PC-9 (cell line): ENCODE results near the gene EXTL1.

Experiments used
- EZH2 ChIP-seq: fragments of 200-600 bp; sonication (generic); IDR thresholded peaks from 2 replicates; pipeline ENCODE4 v1.8.0; 2017; ENCODE audit warnings: antibody characterized with exemption, low read depth
- TF ChIP-seq, protein P1 (sequence below): fragments of 200-600 bp; sonication (generic); conservative IDR thresholded peaks from 2 replicates; pipeline ENCODE4 v1.6.1; 2017; ENCODE audit warnings: mixed run types, antibody characterized with exemption, mild to moderate bottlenecking, moderate library complexity

DNA sequence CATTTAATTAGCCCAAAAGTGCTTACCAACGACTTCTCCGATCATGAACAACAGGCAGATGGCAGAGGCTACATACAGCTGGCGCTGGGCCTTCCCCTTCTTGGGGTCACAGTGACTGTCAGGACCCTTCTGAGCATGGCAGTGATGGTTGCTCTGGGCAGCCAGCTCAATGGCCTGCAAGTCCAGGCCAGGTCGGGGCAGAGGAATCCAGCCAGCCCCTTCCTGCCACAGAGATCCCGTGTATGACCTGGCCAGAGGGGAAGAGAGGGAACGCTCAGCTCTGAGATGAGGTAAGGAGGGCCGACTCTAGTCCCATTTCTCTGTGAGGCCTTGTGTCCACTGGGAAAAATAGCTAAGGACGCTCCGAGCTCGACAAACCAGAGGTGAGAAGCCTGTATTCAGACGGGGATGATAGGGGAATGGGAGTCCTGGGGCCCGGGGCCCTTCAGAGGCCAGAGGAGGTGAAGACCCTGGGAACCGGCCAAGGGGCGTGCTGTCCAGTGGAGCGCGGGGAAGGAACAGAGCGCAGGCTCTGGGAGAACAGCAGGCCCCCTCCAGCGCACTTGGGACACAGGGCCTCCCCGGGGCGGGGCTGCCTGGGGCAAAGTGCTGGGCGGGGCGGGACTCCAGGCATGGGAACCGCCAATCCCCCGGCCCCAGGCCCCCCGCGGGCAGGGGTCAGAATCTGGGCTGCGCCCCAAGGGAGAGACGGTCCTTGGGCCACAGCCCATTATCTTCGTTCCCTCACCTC, 23.6 kb downstream of the EXTL1 start:
- TF ChIP-seq, protein P1, sequence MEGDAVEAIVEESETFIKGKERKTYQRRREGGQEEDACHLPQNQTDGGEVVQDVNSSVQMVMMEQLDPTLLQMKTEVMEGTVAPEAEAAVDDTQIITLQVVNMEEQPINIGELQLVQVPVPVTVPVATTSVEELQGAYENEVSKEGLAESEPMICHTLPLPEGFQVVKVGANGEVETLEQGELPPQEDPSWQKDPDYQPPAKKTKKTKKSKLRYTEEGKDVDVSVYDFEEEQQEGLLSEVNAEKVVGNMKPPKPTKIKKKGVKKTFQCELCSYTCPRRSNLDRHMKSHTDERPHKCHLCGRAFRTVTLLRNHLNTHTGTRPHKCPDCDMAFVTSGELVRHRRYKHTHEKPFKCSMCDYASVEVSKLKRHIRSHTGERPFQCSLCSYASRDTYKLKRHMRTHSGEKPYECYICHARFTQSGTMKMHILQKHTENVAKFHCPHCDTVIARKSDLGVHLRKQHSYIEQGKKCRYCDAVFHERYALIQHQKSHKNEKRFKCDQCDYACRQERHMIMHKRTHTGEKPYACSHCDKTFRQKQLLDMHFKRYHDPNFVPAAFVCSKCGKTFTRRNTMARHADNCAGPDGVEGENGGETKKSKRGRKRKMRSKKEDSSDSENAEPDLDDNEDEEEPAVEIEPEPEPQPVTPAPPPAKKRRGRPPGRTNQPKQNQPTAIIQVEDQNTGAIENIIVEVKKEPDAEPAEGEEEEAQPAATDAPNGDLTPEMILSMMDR, result no peak
- TF ChIP-seq EZH2, result no peak
